ENCODE results near the gene SDS.

DNA sequence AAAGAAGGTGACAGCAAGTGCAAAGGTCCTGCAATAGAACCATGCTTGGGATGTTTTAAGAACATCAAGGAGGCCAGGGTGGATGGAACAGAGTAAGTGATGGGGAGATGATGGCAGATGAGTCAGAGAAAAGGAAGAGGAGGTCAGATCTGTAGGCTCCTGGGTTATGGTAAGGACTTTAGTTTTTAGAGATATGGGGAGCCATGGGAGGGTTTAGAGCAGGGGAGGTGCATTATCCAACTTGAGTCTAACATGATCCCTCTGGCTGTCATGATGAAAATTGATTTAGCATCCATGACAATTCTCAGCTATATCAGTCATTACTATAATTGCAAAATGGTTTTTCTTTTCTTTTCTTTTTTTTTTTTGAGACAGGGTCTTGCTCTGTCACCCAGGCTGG is 52.6 kb downstream of the SDS start:
- no peak for TF ChIP-seq POLR2A (IDR thresholded peaks at IDR 0.05; ENCODE audit: low read length)
- no peak for TF ChIP-seq GATA1 (IDR thresholded peaks at IDR 0.05; ENCODE audit: low read depth, low read length)

All from erythroblast (primary cell).